DMS79 treated with DMSO at 0.1 percent for 48 hours (cell line): ENCODE data around the gene NKAIN1.
A peak's percentile ranks its signal among the peaks of the same experiment; 100 is the strongest.
"Not testable (repeated sequence)": the region's sequence is repeated elsewhere in the genome, so short reads cannot be mapped to it uniquely, and the experiment has no call there.

Experiments used
- DNase-seq: peaks from one replicate; lab custom pipeline; 2025; lab: John Stamatoyannopoulos, UW

NKAIN1 gene

DNA sequence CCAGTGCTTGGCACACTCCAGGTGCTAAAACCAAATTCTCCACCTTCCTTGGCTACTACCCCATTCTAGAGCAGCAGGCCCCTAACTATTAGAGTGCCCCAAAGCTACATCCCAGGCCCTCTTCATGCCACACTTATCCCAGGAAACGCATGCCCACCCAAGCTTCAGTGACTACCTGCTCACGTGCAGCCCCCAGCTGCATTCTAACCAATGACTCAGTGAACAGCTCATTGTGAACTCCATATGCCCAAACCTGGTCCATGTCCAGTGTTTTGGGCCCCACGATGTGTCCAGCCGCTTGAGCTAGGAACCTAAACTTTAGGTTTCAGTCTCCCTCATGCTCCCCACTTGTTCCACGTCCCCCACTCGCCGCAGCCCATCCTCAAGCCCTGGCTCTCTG lies 41.5 kb downstream of the NKAIN1 start:
- no peak for DNase-seq

- no peak for DNase-seq
These were observed 43.0 kb downstream of the NKAIN1 start for GRCh38 chr1:31196685-31197084.

GRCh38 chr1:31195267-31195666 lies 44.4 kb downstream of the NKAIN1 start:
- not testable (repeated sequence) for DNase-seq

- no peak for DNase-seq
These were observed 46.0 kb downstream of the NKAIN1 start for GRCh38 chr1:31193729-31194128.

GRCh38 chr1:31191281-31191680 lies 48.4 kb downstream of the NKAIN1 start:
- no peak for DNase-seq

DNA sequence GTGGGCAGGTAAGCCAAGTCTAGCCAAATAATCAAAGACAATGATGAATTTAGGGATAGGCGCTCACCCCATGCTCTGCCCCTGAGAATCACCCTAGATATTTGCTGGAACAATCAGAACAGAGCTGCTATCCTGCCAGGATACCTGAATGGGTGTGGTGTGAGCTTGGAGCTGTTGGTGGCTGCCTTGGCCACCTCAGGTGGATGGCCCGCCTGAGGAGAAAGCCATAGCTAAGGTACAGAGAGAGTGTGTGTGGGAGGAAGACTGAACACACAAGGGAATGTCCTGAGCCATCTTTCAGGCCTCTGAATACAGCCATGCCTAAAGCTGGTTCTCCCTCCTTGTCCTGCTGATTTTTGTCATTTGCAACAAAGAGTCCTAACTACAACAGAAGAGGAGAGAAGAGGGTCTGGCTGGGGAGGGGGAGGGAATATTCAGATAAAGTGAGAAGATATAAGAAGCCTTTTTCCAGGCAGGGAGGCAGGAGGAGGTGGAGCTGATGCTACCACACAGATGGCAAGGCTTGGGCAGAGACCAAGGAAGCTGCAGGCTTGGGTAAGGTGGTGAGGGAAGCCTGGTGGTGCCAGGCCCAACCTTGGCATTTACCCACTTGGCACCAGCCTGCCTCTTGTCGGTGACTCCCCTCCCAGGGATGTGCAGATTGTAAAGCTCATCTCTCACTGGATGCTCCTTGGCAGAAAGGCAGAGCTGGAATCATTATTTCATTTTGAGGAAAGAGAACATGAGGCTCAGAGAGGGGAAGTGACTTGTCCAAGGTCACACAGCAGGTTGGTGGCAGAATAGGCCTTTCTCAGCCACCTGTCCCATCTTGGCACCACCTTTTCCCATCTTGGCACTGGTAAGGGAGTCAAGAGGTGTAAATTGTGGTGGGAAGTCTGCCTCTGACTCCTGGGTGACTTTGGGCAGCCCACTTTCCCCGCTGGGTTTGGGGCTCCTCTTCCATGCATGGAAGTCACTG lies 49.7 kb downstream of the NKAIN1 start:
- DNase-seq: no peak

GRCh38 chr1:31183927-31184554 lies 55.6 kb downstream of the NKAIN1 start:
- peak; percentile 71 for DNase-seq

GRCh38 chr1:31183126-31183525 lies 56.6 kb downstream of the NKAIN1 start:
- no peak for DNase-seq

GRCh38 chr1:31182352-31182751 lies 57.3 kb downstream of the NKAIN1 start:
- no peak for DNase-seq

DNA sequence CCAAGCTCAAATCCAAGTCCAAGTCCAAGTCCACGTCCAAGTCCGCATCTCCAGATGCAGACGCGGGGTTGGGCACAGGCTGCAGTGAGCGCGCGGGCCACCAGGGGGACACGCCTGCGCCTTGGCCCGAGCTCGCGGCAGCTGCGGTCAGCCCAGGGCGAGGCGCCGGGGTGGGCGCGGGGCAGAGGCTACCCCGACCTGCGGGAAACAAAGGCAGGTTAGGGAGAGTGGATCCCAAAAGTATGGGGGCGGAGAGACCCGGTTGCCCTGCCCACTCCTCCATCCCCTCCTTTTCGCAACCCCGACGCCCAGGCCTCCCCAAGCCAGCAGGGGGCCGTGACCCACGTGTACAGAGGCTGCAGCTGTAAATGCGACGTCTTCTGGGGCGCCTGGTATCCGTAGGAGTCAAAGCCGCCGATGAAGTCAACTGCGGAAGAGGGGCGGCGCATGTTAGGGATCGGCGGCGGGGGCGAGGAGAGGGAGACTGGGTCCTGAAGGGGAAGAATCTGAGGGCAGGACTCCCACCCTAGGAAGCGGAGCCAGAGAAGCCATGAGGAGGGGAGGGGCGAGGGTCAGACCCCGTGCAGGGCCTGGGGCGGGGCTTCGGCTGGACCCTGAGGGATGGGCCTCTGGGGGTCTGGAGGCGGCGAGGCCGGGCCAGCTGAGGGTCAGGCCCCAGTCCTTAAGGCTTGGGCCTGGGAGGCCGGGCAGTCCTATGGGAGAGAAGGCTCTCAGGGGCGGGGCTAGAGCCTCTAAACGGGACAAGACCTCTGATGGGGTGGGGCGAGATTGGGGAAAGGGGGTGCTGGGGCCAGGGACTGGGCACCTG lies 58.0 kb downstream of the NKAIN1 start:
- no peak for DNase-seq

DNA sequence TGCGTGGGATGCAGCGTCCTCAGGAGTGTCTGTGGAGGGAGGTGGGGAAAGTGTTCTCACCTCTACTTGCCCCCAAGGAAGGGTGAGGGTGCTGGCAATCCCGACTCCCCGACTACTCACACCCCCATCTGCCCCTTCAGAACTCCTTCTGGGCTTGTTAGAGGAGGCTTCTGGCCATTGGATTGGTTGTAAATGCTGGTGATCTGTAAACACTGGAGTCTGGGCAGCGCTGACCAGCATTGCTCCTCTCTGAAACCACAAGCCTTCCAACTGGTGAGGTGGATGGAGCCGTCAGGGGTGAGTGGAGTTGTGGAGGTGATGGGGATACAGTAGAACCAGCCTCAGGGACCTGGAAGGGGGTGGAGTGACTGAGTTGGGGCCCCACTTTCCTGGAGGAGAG lies 59.3 kb downstream of the NKAIN1 start:
- no peak for DNase-seq

- not testable (repeated sequence) for DNase-seq
These were observed 63.4 kb downstream of the NKAIN1 start for GRCh38 chr1:31176291-31176690.

DNA sequence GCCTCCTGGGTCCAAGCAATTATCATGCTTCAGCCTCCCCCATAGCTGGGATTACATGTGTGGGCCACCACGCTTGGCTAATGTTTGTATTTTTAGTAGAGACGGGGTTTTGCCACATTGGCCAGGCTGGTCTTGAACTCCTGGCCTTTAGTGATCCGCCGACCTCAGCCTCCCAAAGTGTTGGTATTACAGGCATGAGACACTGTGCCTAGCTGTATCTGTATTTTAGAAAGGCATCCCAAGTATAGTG lies 69.3 kb downstream of the NKAIN1 start:
- no peak for DNase-seq

DNA sequence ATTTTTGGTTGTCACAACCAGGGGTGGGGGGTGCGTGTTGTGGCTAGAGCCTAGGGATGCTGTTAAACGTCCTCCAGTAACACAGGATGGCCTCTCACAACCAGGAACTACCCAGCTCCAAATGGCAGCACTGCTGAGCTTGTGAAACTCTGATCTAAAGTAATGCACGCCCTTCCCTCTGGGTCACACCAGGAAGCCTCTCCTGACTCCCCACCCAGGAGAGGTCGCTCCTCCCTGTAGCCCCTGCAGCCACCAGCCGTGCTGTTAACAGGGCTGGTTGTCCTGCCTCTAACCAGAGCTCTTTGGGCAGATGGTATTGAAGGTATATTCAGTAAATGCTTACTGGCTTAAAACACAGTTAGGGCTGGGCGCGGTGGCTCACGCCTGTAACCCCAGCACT lies 73.2 kb downstream of the NKAIN1 start:
- no peak for DNase-seq

- DNase-seq: no peak
These were observed 75.4 kb downstream of the NKAIN1 start for GRCh38 chr1:31164291-31164690.

- DNase-seq: no peak
These were observed 75.8 kb downstream of the NKAIN1 start for GRCh38 chr1:31163866-31164265.

- no peak for DNase-seq
These were observed 78.1 kb downstream of the NKAIN1 start for GRCh38 chr1:31161571-31161970.

DNA sequence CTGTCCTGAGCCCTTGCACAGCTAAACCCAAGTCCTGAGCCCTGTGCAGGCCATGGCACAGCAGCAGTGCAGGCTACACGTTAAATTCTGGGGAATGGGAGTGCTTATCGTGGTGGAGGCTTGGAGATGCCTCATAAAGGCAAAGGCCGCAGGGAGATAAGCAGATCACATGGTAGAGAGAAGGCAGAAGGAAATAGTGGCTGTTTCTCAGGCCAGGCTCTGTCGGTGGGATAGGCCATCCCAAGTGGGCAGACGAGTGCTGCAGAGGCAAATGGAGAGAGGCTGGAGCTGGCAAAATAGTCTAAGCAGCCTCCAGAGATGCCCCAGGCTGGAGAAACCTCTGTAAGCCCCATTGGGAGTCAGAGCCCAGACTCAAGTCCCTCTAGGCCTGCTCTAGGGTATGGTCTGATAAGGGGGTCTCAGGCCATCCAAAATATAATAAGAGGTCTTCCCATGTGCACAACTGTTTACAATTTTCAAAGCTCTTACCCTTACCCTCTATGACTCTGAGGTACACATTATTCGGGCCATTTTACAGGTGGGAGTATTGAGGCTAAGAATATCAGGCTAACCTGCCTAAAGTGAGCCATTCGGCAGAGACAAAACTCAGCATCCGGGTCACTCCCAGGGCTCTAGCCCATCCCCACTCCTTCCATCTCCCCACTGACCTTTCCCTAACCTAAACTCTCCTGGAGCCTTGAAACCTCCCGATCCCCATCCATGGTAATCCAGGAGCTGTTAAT lies 79.6 kb downstream of the NKAIN1 start:
- DNase-seq: no peak

GRCh38 chr1:31159323-31159722 lies 80.4 kb downstream of the NKAIN1 start:
- no peak for DNase-seq

- DNase-seq: peak; percentile 59
These were observed 84.4 kb downstream of the NKAIN1 start for GRCh38 chr1:31155216-31155806.

- DNase-seq: peak; percentile 87
These were observed 85.0 kb downstream of the NKAIN1 start for GRCh38 chr1:31154632-31155215.
